ENCODE data around the gene ADAM12. TPM values are rescaled to one million over a fixed set of nuclear protein-coding genes. Genes with fewer than 3 reads are reported as not detected.

The ADAM12 gene
- total and polyA plus RNA-seq, 2 donors (not counting 3 experiments of a cell fraction or from before 2014, with no cell fraction given) = 0.22 to 0.33 TPM

DNA sequence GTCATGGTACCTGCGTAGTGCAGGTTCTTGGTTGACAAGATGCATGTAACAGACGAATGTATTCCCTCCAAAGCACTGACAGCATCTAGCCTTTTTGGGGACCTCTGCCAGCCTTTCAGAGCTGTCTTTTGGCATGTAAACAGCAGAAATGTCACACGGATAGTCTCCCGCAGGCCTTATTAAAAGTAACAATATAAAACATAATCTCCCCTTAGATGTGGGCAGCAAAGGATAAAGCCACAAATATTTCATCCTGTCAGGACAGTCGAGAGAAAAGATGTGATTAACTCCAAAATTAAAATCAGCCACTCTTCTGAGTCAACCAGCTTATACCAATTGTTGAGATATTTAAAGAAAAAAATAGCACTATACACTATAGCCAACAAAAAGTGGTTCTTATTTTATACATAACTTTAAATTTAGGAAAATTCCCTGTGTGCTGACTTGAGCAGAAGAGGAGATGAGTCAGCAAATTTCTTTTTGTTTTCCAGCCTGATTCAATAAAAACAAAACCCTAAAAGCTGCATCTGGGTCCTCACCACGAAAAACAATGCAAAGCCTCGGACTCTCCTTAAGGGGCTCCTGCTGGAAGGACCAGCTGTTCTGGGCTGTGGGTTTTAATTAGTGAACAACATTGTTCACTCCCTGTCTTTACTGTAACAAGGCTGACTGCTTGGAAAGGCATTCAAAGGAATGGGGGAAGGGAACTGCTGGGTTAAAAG lies 240.2 kb downstream of the ADAM12 start:
- DNase-seq (ENCODE audit: low read depth, low spot score) (peak; percentile 8), FAIRE-seq (no peak)
- Histone ChIP-seq H3K9me3 (replicated peaks; ENCODE audit: control insufficient read depth, insufficient read depth, low read length) (no peaks in the 10 kb centered on the region), H3K4me3 (replicated peaks in 1 of 3; ENCODE audit: insufficient read depth in 1 of 3, low read depth in 1 of 3, low read length in 3 of 3) (no peak overlapping the region), H3K27me3 (ENCODE audit: control insufficient read depth in 2 of 2, insufficient read depth in 2 of 2, low read length in 2 of 2) (no peaks in the 10 kb centered on the region), H3K4me2 (ENCODE audit: insufficient read depth, low read length) (no peak overlapping the region), H4K20me1 (replicated peaks; ENCODE audit: control insufficient read depth, extremely low read depth, insufficient read depth, low read length) (no peaks in the 10 kb centered on the region), H3K9ac (replicated peaks; ENCODE audit: extremely low read depth, insufficient read depth, low read length) (no peak overlapping the region), H3K27ac (ENCODE audit: insufficient read depth, low read depth, low read length) (no peak overlapping the region), H3K9me1 (replicated peaks; ENCODE audit: control insufficient read depth, extremely low read depth, insufficient read depth, low read length) (no peaks in the 10 kb centered on the region), H3K79me2 (ENCODE audit: control insufficient read depth, insufficient read depth, low read length) (no peaks in the 10 kb centered on the region), H3K36me3 (ENCODE audit: control insufficient read depth in 2 of 2, extremely low read depth in 1 of 2, insufficient read depth in 2 of 2, low read length in 2 of 2) (no peaks in the 10 kb centered on the region), H2AFZ (ENCODE audit: low read depth, low read length) (no peak overlapping the region), H3K4me1 (ENCODE audit: control insufficient read depth, extremely low read depth, insufficient read depth, low read length) (no peaks in the 10 kb centered on the region)
- no TSS peak for BruUV-seq (replicated peaks)
- dilution Hi-C loops (cut with MboI; ENCODE audit: extremely low pct_ligation_motif_present, low sequenced_read_pairs) (no loop called here), intact Hi-C loops (cut with micrococcal nuclease) (no loop called here)
- CTCF ChIA-PET = no interaction called here
- POLR2A ChIA-PET = no interaction called here
- TF ChIP-seq, protein P1, sequence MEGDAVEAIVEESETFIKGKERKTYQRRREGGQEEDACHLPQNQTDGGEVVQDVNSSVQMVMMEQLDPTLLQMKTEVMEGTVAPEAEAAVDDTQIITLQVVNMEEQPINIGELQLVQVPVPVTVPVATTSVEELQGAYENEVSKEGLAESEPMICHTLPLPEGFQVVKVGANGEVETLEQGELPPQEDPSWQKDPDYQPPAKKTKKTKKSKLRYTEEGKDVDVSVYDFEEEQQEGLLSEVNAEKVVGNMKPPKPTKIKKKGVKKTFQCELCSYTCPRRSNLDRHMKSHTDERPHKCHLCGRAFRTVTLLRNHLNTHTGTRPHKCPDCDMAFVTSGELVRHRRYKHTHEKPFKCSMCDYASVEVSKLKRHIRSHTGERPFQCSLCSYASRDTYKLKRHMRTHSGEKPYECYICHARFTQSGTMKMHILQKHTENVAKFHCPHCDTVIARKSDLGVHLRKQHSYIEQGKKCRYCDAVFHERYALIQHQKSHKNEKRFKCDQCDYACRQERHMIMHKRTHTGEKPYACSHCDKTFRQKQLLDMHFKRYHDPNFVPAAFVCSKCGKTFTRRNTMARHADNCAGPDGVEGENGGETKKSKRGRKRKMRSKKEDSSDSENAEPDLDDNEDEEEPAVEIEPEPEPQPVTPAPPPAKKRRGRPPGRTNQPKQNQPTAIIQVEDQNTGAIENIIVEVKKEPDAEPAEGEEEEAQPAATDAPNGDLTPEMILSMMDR (IDR thresholded peaks at IDR 0.05; ENCODE audit: extremely low read depth in 1 of 2, insufficient read depth in 1 of 2, low read depth in 1 of 2, low read length in 2 of 2) = no peak
- TF ChIP-seq MYC (IDR thresholded peaks at IDR 0.05; ENCODE audit: low read depth, low read length) = no peak
- TF ChIP-seq, protein P2, sequence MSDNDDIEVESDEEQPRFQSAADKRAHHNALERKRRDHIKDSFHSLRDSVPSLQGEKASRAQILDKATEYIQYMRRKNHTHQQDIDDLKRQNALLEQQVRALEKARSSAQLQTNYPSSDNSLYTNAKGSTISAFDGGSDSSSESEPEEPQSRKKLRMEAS (IDR thresholded peaks at IDR 0.05; ENCODE audit: insufficient read depth, insufficient read length) = no peak
- TF ChIP-seq FOS (IDR thresholded peaks at IDR 0.05; ENCODE audit: borderline replicate concordance, insufficient read depth, low read length) = no peak
- TF ChIP-seq EZH2 (IDR thresholded peaks at IDR 0.05; ENCODE audit: borderline replicate concordance, low read depth, low read length, severe bottlenecking) = no peak
- no peak for TF ChIP-seq GATA2 (IDR thresholded peaks at IDR 0.05; ENCODE audit: insufficient read depth, insufficient read length, low read depth, low read length)
- no peak for TF ChIP-seq JUN (IDR thresholded peaks at IDR 0.05; ENCODE audit: borderline replicate concordance, insufficient read depth, insufficient read length, low read depth)
- no peak for TF ChIP-seq POLR2AphosphoS5 (IDR thresholded peaks at IDR 0.05; ENCODE audit: insufficient read depth, low read depth, low read length)
- no peak for TF ChIP-seq POLR2A (IDR thresholded peaks at IDR 0.05; ENCODE audit: low read depth, low read length)
